NCI-H345 treated with DMSO at 0.1 percent for 48 hours (cell line): ENCODE measurements around the gene CNBP.
"Not testable (repeated sequence)": the region's sequence is repeated elsewhere in the genome, so short reads cannot be mapped to it uniquely, and the experiment has no call there.

Source experiments
- DNase-seq: peaks from one replicate; lab custom pipeline; 2025; ENCODE audit not compliant: unreplicated experiment; lab: John Stamatoyannopoulos, UW

Gene CNBP

GRCh38 chr3:129183569-129184395, at the start of gene CNBP:
TSS of gene CNBP (minus strand) at chr3:129183896. CDS start at chr3:129171757, 12,139 bp downstream.
- DNase-seq, result peak; percentile 57

GRCh38 chr3:129231331-129232119, 47.8 kb upstream of the CNBP start:
- DNase-seq, result no peak

GRCh38 chr3:129230311-129231019, 46.8 kb upstream of the CNBP start:
- DNase-seq, result no peak

- DNase-seq, result no peak
Measured at GRCh38 chr3:129228891-129229585, 45.3 kb upstream of the CNBP start.

- no peak for DNase-seq
Measured at GRCh38 chr3:129226374-129226773, 42.7 kb upstream of the CNBP start.

GRCh38 chr3:129224984-129225393, 41.3 kb upstream of the CNBP start:
- no peak for DNase-seq

- DNase-seq, result not testable (repeated sequence)
Measured at GRCh38 chr3:129224387-129224786, 40.7 kb upstream of the CNBP start.

GRCh38 chr3:129218742-129219141, 35.0 kb upstream of the CNBP start:
- DNase-seq, result no peak

- DNase-seq, result no peak
Measured at GRCh38 chr3:129213238-129213637, 29.5 kb upstream of the CNBP start.

- DNase-seq, result peak; percentile 34
Measured at GRCh38 chr3:129211772-129212171, 28.1 kb upstream of the CNBP start.

- no peak for DNase-seq
Measured at GRCh38 chr3:129211345-129211744, 27.6 kb upstream of the CNBP start.

GRCh38 chr3:129207479-129207878, 23.8 kb upstream of the CNBP start:
- no peak for DNase-seq

GRCh38 chr3:129205109-129205832, 21.6 kb upstream of the CNBP start:
- DNase-seq, result no peak

- DNase-seq, result no peak
Measured at GRCh38 chr3:129204473-129204872, 20.8 kb upstream of the CNBP start.

GRCh38 chr3:129199366-129199765, 15.7 kb upstream of the CNBP start:
- no peak for DNase-seq

- DNase-seq, result no peak
Measured at GRCh38 chr3:129197321-129197720, 13.6 kb upstream of the CNBP start.

- no peak for DNase-seq
Measured at GRCh38 chr3:129196601-129197000, 12.9 kb upstream of the CNBP start.

GRCh38 chr3:129195731-129196256, 12.1 kb upstream of the CNBP start:
- no peak for DNase-seq

- DNase-seq, result not testable (repeated sequence)
Measured at GRCh38 chr3:129189793-129190192, 6.1 kb upstream of the CNBP start.

GRCh38 chr3:129187857-129188256, 4.2 kb upstream of the CNBP start:
- DNase-seq, result no peak
